ENCODE measurements around the gene DNAI2.

DNA sequence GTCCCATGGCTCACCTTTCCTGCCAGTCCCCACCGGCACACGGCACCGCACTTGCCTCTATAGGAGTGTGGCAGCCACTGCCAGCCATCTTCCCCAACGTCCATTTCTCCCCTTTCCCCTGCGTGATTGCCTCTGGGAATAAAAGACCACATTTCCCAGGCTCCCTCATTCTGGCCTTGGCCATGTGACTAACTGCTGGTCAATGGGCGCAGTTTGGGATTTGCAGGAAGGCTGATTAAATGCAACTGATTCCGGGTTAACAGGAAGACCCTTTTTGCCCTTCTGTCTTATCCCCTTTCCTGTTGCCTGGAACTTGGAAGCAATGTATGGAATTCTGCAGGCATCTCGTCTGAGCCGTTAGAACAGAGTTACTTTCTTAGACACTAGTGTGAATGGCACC lies 84.7 kb downstream of the DNAI2 start:
- TF ChIP-seq, protein P1, sequence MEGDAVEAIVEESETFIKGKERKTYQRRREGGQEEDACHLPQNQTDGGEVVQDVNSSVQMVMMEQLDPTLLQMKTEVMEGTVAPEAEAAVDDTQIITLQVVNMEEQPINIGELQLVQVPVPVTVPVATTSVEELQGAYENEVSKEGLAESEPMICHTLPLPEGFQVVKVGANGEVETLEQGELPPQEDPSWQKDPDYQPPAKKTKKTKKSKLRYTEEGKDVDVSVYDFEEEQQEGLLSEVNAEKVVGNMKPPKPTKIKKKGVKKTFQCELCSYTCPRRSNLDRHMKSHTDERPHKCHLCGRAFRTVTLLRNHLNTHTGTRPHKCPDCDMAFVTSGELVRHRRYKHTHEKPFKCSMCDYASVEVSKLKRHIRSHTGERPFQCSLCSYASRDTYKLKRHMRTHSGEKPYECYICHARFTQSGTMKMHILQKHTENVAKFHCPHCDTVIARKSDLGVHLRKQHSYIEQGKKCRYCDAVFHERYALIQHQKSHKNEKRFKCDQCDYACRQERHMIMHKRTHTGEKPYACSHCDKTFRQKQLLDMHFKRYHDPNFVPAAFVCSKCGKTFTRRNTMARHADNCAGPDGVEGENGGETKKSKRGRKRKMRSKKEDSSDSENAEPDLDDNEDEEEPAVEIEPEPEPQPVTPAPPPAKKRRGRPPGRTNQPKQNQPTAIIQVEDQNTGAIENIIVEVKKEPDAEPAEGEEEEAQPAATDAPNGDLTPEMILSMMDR (IDR thresholded peaks at IDR 0.05): no peak
- TF ChIP-seq POLR2A (IDR thresholded peaks at IDR 0.05): no peak
